HCT116 (cell line): Measurements from ENCODE around the gene RANBP9. TPM values are rescaled to one million over a fixed set of nuclear protein-coding genes. Genes with fewer than 3 reads are reported as not detected.

Experiments
- ATAC-seq: fragments of 200-7000 bp; cut with Tn5 transposase; 2 replicates; pipeline ENCODE4 v1.9.1; 2020; ENCODE audit warnings: mild to moderate bottlenecking, moderate library complexity
- BruUV-seq: library from RNA; stranded (reverse); fragments of 400-500 nt; replicated peaks from 2 replicates; lab custom pipeline; 2021; lab: Mats Ljungman, UMichigan
- CTCF ChIA-PET: fragments of 300-600 bp; sonication (Branson Sonifier 250); formaldehyde crosslinking; loops from one replicate; lab custom pipeline; 2021; ENCODE audit warnings: antibody characterized with exemption; lab: Charles Lee
- POLR2A ChIA-PET: fragments of 300-600, 350-600 bp; sonication (Branson Sonifier 250); formaldehyde crosslinking; loops from one replicate; lab custom pipeline; 2021; ENCODE audit warnings: antibody characterized with exemption; lab: Charles Lee
- RAD21 ChIA-PET, 2 experiments: fragments of 300-600 bp; sonication (Branson Sonifier 250); formaldehyde crosslinking; loops; one replicate each; lab custom pipeline; 2023; ENCODE audit warnings: low total read pairs in 2 of 2; ENCODE audit not compliant: uncharacterized antibody in 2 of 2, unreplicated experiment in 2 of 2, low non-redundant PET in 1 of 2; lab: Charles Lee
- DNase-seq: peaks from one replicate; pipeline ENCODE4 v3.0.0-alpha.2; 2010; ENCODE audit warnings: low read depth, low spot score
- H2AFZ ChIP-seq: fragments of 200-600 bp; shearing (Covaris generic), sonication (generic); 2 replicates; pipeline ENCODE4 v1.6.1; 2017; ENCODE audit warnings: low read depth, mixed run types, mixed read lengths, antibody characterized with exemption, low read length; ENCODE audit not compliant: poor library complexity, severe bottlenecking
- H3K27ac ChIP-seq: 2 replicates; pipeline ENCODE4 v1.5.1; 2012; ENCODE audit warnings: low read depth, low read length
- H3K27me3 ChIP-seq: fragments of 200-600 bp; sonication (generic); 2 replicates; pipeline ENCODE4 v1.6.1; 2016; ENCODE audit warnings: mixed run types, low read length, mixed read lengths; ENCODE audit not compliant: insufficient read depth
- H3K36me3 ChIP-seq, 2 experiments: fragments of 200-500 bp in 1 of 2; fragments of 200-600 bp in 1 of 2; sonication (Bioruptor generic) in 1 of 2; sonication (generic) in 1 of 2; 2 replicates each; pipeline versions ENCODE4 v1.5.1 to v1.6.1; 2014 to 2016; ENCODE audit warnings: low read length in 2 of 2, inconsistent platforms in 1 of 2, mixed read lengths in 1 of 2, mixed run types in 1 of 2; ENCODE audit not compliant: insufficient read depth in 2 of 2, control insufficient read depth in 1 of 2
- H3K4me1 ChIP-seq, 2 experiments: fragments of 200-600 bp in 1 of 2; sonication (generic) in 1 of 2; 2 replicates each; pipeline versions ENCODE4 v1.5.1 to v1.6.1; 2012 to 2017; ENCODE audit warnings: low read length in 2 of 2, inconsistent platforms in 1 of 2, mild to moderate bottlenecking in 1 of 2, mixed read lengths in 1 of 2, mixed run types in 1 of 2, moderate library complexity in 1 of 2; ENCODE audit not compliant: insufficient read depth in 2 of 2, control insufficient read depth in 1 of 2
- H3K4me2 ChIP-seq: fragments of 200-600 bp; sonication (generic); 2 replicates; pipeline ENCODE4 v1.6.1; 2017; ENCODE audit warnings: mixed run types, low read length, mixed read lengths
- H3K4me3 ChIP-seq, 2 experiments: fragments of 200-600 bp in 1 of 2; sonication (generic) in 1 of 2; replicated peaks in 1 of 2; 2 replicates each; pipeline ENCODE4 v1.5.1; 2011 to 2016; ENCODE audit warnings: low read length in 2 of 2, control low read depth in 1 of 2, low read depth in 1 of 2, mild to moderate bottlenecking in 1 of 2, mixed read lengths in 1 of 2, mixed run types in 1 of 2
- H3K79me2 ChIP-seq: fragments of 200-600 bp; sonication (generic); 2 replicates; pipeline ENCODE4 v1.6.1; 2017; ENCODE audit warnings: mild to moderate bottlenecking, mixed run types, low read length, moderate library complexity, mixed read lengths; ENCODE audit not compliant: insufficient read depth
- H3K9ac ChIP-seq: fragments of 200-600 bp; sonication (generic); 2 replicates; pipeline ENCODE4 v1.6.1; 2016; ENCODE audit warnings: low read length, mixed read lengths
- H3K9me2 ChIP-seq: fragments of 200-600 bp; sonication (generic), shearing (Covaris generic); 2 replicates; pipeline ENCODE4 v1.6.1; 2017; ENCODE audit warnings: mixed run types, mild to moderate bottlenecking, moderate library complexity; ENCODE audit not compliant: insufficient read depth
- H3K9me3 ChIP-seq, 2 experiments: fragments of 200-500 bp in 1 of 2; fragments of 200-600 bp in 1 of 2; sonication (Bioruptor generic) in 1 of 2; sonication (generic) in 1 of 2; 2 replicates each; pipeline ENCODE4 v1.6.1; 2014 to 2017; ENCODE audit warnings: low read length in 2 of 2, mixed read lengths in 2 of 2, inconsistent platforms in 1 of 2, low read depth in 1 of 2, mild to moderate bottlenecking in 1 of 2, mixed run types in 1 of 2, moderate library complexity in 1 of 2; ENCODE audit not compliant: control insufficient read depth in 1 of 2, insufficient read depth in 1 of 2
- H4K20me1 ChIP-seq: fragments of 200-600 bp; sonication (generic), shearing (Covaris generic); 2 replicates; pipeline ENCODE4 v1.6.1; 2017; ENCODE audit warnings: mixed run types, mild to moderate bottlenecking, moderate library complexity; ENCODE audit not compliant: insufficient read depth
- CBX3 ChIP-seq: IDR thresholded peaks from 2 replicates; pipeline ENCODE4 v1.6.1; 2012; ENCODE audit warnings: low read depth
- CEBPB ChIP-seq: IDR thresholded peaks from 2 replicates; pipeline ENCODE4 v1.6.1; 2012; ENCODE audit warnings: low read depth
- CTCF ChIP-seq, 3 experiments: fragments of 200-600 bp in 1 of 3; sonication (generic) in 1 of 3; IDR thresholded peaks in 2 of 3; conservative IDR thresholded peaks in 1 of 3; 2 replicates each; pipeline ENCODE4 v1.5.1; 2012 to 2017; ENCODE audit warnings: low read depth in 2 of 3, low read length in 2 of 3, antibody characterized with exemption in 1 of 3, borderline replicate concordance in 1 of 3, control low read depth in 1 of 3, mild to moderate bottlenecking in 1 of 3, mixed read lengths in 1 of 3, mixed run types in 1 of 3, moderate library complexity in 1 of 3; ENCODE audit not compliant: insufficient read depth in 1 of 3
- EGR1 ChIP-seq: IDR thresholded peaks from 2 replicates; pipeline ENCODE4 v1.6.1; 2012; ENCODE audit warnings: low read depth
- ELF1 ChIP-seq: IDR thresholded peaks from 2 replicates; pipeline ENCODE4 v1.6.1; 2012; ENCODE audit warnings: low read depth, borderline replicate concordance
- EZH2phosphoT487 ChIP-seq: fragments of 200-600 bp; IDR thresholded peaks from 2 replicates; pipeline ENCODE4 v1.6.1; 2018; ENCODE audit warnings: antibody characterized with exemption, borderline replicate concordance
- JUND ChIP-seq: IDR thresholded peaks from 2 replicates; pipeline ENCODE4 v1.6.1; 2012
- POLR2A ChIP-seq: IDR thresholded peaks from 2 replicates; pipeline ENCODE4 v1.7.0; 2011; ENCODE audit warnings: borderline replicate concordance; ENCODE audit not compliant: insufficient read depth, insufficient read length; ENCODE audit errors: extremely low read depth
- POLR2AphosphoS5 ChIP-seq: IDR thresholded peaks from 2 replicates; pipeline ENCODE4 v1.6.1; 2011; ENCODE audit warnings: mild to moderate bottlenecking, low read depth, low read length, moderate library complexity
- REST ChIP-seq: IDR thresholded peaks from 2 replicates; pipeline ENCODE4 v1.6.1; 2012; ENCODE audit warnings: low read depth
- SIN3A ChIP-seq: IDR thresholded peaks from 2 replicates; pipeline ENCODE4 v1.6.1; 2012; ENCODE audit warnings: low read depth
- SP1 ChIP-seq: IDR thresholded peaks from 2 replicates; pipeline ENCODE4 v1.6.1; 2012; ENCODE audit warnings: low read depth
- SRF ChIP-seq: IDR thresholded peaks from 2 replicates; pipeline ENCODE4 v1.6.1; 2012; ENCODE audit warnings: low read depth
- YY1 ChIP-seq: IDR thresholded peaks from 2 replicates; pipeline ENCODE4 v1.6.1; 2011; ENCODE audit warnings: low read length, low read depth, moderate library complexity, mild to moderate bottlenecking; ENCODE audit not compliant: insufficient replicate concordance; ENCODE audit errors: extremely low read depth
- ZFX ChIP-seq: fragments of 450-650 bp; IDR thresholded peaks from 2 replicates; pipeline ENCODE4 v1.6.1; 2017
- ZNF274 ChIP-seq: fragments of 200-500 bp; sonication (Bioruptor generic); IDR thresholded peaks from 2 replicates; pipeline ENCODE4 v1.6.1; 2014; ENCODE audit warnings: mild to moderate bottlenecking, low read depth, low read length, inconsistent platforms
- intact Hi-C: fragments of 100-400 bp; cut with micrococcal nuclease; formaldehyde crosslinking; loops from 2 replicates; pipeline ENCODE4 v1.10.0; 2022
- total RNA-seq: library from RNA; stranded (reverse); gene quantifications from one replicate; pipeline ENCODE4 v1.2.1, GENCODE V29; 2021; ENCODE audit not compliant: unreplicated experiment
- TF ChIP-seq, protein P1 (sequence below): IDR thresholded peaks from 2 replicates; pipeline ENCODE4 v1.6.1; 2012
- TF ChIP-seq, protein P2 (sequence below): IDR thresholded peaks from 2 replicates; pipeline ENCODE4 v1.6.1; 2011; ENCODE audit warnings: mild to moderate bottlenecking, low read length, moderate library complexity; ENCODE audit not compliant: insufficient replicate concordance; ENCODE audit errors: extremely low read depth
- TF ChIP-seq, protein P3 (sequence below): IDR thresholded peaks from 2 replicates; pipeline ENCODE4 v1.6.1; 2012

The RANBP9 gene
- total RNA-seq, 1 experiment from 2014 or later: 48.0 TPM

GRCh38 chr6:13671548-13672127 is 40.0 kb downstream of the RANBP9 start:
- POLR2A ChIA-PET: no interaction called here

More at GRCh38 chr6:13671548-13672127, 40.0 kb downstream of the RANBP9 start:
- Histone ChIP-seq H3K27me3 (no peaks in the 10 kb centered on the region), H4K20me1 (no peaks in the 10 kb centered on the region; the same call in 1 of the 2 replicates), H3K9ac (no peak overlapping the region), H2AFZ (no peak overlapping the region), H3K36me3 (no peaks in the 10 kb centered on the region), H3K9me3 (no peaks in the 10 kb centered on the region), H3K79me2 (peaks cover 98% of the 10 kb centered on the region), H3K9me2 (no peaks in the 10 kb centered on the region), H3K4me2 (no peak overlapping the region), H3K4me3 (no peak overlapping the region), H3K4me1 (peaks cover 0 to 5% of the 10 kb centered on the region in 2 experiments; a peak in 1 of 4 replicates), H3K27ac (no peak overlapping the region)
- ChIA-PET CTCF (no interaction called here), RAD21 (no interaction called here)
- no TSS peak for BruUV-seq
- intact Hi-C loops: no loop called here
- TF ChIP-seq SIN3A: no peak
- no peak for TF ChIP-seq ELF1
- no peak for TF ChIP-seq JUND
- TF ChIP-seq, protein P1, sequence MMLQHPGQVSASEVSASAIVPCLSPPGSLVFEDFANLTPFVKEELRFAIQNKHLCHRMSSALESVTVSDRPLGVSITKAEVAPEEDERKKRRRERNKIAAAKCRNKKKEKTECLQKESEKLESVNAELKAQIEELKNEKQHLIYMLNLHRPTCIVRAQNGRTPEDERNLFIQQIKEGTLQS: no peak
- TF ChIP-seq EZH2phosphoT487: no peak
- TF ChIP-seq SP1: no peak
- TF ChIP-seq, protein P2, sequence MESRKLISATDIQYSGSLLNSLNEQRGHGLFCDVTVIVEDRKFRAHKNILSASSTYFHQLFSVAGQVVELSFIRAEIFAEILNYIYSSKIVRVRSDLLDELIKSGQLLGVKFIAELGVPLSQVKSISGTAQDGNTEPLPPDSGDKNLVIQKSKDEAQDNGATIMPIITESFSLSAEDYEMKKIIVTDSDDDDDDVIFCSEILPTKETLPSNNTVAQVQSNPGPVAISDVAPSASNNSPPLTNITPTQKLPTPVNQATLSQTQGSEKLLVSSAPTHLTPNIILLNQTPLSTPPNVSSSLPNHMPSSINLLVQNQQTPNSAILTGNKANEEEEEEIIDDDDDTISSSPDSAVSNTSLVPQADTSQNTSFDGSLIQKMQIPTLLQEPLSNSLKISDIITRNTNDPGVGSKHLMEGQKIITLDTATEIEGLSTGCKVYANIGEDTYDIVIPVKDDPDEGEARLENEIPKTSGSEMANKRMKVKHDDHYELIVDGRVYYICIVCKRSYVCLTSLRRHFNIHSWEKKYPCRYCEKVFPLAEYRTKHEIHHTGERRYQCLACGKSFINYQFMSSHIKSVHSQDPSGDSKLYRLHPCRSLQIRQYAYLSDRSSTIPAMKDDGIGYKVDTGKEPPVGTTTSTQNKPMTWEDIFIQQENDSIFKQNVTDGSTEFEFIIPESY: no peak
- TF ChIP-seq CTCF (IDR thresholded peaks at IDR 0.05 in 2 of 3, conservative IDR thresholded peaks at IDR 0.05 in 1 of 3; ENCODE audit: borderline replicate concordance in 1 of 3, insufficient read depth in 1 of 3, low read depth in 2 of 3, low read length in 2 of 3): no peak
- no peak for TF ChIP-seq SRF
- TF ChIP-seq POLR2A: no peak
- no peak for TF ChIP-seq CEBPB
- no peak for TF ChIP-seq REST
- TF ChIP-seq, protein P3, sequence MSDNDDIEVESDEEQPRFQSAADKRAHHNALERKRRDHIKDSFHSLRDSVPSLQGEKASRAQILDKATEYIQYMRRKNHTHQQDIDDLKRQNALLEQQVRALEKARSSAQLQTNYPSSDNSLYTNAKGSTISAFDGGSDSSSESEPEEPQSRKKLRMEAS: no peak
- TF ChIP-seq POLR2AphosphoS5: no peak
- no peak for TF ChIP-seq EGR1
- no peak for TF ChIP-seq ZNF274
- TF ChIP-seq YY1: no peak
- no peak for TF ChIP-seq ZFX
- TF ChIP-seq CBX3: no peak
- DNase-seq (no peak), ATAC-seq (no peak)
